Measurements from ENCODE around the gene CRYGC.
"Not testable (repeated sequence)": the region's sequence is repeated elsewhere in the genome, so short reads cannot be mapped to it uniquely, and the experiment has no call there.

CRYGC gene

DNA sequence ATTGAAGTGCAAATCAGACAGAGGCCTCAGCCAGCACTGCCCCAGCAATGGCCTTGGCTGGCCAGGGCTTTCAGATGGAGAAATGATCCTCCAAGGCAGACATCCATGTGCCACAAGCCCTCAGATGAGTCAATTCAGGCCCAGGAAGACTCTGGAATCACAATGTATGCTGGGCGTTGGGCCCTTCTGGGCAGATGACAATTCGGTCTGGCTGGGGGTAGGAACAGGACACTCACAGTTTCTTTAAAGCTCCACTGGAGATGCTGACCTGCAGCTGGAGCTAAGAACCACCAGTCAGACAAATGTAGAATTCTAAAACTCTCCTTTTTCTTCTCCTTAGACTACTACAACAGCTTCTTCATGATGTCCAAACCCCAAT, 7.1 kb upstream of the CRYGC start:
- DNase-seq (ENCODE audit: low read depth), result no peak

DNA sequence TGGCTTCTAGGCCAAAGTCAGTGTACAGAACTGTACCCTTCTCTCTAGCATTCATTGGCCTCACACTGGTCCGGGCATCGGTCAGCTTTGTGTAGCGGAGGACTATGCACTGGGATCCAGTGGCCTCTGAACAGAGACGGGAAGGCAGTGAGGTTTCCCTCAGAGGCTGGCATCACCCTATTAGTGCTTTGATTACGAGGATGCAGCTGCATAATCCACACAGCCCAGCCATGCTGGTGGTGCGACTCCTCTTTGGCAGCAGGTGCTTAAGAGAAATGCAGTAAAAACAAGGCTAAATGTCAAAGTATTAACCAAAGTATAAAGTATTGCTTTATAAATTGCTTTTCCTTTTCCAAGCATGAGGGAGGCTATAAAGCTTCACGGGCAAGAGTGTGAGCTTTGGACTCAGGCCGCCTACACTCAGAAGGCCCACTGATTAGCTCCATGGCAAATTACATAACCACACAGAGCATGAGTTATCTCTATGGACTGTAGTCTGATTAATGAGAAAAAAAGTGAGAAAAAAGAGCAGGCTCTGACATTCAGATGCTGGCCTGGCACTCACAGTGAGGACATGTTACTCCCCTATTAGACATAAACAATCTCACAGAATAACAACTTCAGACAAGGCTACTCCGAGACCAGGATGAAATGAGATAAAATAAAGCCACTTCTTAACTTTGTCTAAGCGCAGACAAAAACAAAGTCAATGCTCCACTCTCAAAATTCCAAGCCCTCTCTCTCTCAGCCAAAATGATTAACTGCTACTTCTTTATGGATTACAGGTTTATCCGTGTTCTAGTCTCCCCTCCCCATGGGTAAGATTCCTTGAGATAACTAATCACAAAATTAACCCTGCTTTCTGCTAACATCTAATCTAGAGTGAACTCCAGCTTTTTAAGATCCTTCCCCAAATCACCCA, 6.4 kb upstream of the CRYGC start:
- no peak for DNase-seq (ENCODE audit: low read depth)

DNA sequence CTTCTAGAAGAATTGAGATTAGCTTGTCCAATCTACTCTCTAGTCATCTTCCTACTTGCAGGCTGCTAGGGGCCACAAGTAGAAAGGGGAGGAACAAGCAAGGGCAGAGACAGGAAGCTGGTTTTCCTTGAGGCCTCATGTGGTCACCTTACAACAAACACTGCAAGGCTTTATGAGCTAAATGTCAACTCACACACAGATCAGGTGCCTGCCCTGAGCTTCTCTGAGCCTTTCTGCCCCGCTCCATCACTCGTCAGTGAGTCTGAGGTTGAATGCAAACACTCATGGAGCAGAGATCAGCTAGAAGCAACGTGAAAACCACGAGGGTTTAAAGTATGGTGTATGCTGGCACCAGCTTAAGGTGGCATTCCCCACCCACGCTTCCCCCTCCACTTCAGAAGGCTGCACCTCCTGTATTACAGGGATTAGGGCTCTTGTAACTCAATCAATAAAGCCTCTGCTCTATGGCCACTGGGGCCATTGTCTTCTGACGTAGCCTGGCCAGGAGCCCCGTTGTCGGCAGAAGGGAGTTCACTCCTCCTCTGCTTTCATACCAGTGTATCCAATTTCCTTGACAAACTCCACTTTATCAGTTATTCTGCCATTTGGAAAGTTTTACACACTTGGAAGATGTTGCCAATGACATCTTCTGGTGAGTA, 5.4 kb upstream of the CRYGC start:
- DNase-seq (ENCODE audit: low read depth), result no peak

DNA sequence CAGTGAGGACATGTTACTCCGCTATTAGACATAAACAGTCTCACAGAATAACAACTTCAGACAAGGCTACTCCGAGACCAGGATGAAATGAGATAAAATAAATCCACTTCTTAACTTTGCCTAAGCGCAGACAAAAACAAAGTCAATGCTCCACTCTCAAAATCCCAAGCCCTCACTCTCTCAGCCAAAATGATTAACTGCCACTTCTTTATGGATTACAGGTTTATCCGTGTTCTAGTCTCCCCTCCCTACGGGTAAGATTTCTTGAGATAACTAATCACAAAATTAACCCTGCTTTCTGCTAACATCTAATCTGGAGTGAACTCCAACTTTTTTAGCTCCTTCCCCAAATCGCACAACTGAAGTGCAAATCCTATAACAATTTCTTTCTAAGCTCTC, 1.1 kb upstream of the CRYGC start:
- no peak for DNase-seq (ENCODE audit: low read depth)

DNA sequence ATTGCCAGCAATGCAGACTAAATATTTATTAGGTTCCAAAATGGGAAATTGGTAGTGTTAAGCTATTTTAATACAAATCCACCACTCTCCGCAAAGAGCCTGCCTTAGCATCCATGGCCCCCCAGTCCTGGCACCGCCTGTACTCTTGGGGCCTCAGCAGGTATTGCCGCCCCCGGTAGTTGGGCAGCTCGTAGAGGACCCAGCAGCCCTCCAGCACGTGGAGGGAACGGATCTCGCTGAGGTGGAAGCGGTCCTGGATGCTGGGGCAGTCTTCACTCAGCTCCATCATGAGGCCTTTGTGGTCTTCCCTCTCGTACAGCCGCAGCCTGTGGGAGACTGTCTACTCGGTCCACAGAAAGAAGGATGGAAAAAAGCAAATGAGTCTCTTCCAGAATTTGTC, 1.5 kb downstream of the CRYGC start:
- DNase-seq (ENCODE audit: low read depth), result no peak

DNA sequence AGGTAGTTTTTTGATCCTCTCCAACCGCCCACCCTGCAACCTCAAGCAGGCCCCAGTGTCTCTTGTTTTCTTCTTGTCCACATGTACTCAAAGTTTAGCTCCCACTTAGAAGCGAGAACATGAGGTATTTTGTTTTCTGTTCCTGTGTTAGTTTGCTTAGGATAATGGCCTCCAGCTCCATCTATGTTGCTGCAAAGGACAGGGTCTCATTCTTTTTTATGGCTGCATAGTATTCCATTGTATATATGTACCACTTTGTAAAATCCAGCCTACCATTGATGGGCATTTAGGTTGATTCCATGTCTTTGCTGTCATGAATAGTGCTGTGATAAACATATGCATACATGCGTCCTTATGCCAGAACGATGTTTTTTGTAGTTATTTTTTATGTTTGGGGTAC, 2.5 kb downstream of the CRYGC start:
- no peak for DNase-seq (ENCODE audit: low read depth)

DNA sequence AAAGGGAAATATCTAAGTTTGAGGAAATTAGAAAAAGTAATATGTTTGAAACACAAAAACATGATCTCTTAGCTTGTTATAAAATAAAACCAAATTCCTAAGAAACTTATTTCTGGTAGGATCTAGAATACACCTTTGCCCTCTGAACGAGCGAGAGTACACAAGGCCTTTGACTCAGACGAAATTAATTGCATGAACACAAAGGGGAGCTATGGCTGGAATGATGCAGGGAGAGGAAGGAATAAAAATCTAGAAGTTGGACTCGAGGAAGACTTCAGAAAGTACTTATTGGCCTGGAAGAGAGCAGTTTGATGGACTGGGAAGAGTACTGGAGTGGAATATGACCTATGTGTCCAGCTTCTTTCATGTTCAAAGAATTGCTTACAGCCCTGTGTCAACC, 4.4 kb downstream of the CRYGC start:
- DNase-seq (ENCODE audit: low read depth), result no peak

DNA sequence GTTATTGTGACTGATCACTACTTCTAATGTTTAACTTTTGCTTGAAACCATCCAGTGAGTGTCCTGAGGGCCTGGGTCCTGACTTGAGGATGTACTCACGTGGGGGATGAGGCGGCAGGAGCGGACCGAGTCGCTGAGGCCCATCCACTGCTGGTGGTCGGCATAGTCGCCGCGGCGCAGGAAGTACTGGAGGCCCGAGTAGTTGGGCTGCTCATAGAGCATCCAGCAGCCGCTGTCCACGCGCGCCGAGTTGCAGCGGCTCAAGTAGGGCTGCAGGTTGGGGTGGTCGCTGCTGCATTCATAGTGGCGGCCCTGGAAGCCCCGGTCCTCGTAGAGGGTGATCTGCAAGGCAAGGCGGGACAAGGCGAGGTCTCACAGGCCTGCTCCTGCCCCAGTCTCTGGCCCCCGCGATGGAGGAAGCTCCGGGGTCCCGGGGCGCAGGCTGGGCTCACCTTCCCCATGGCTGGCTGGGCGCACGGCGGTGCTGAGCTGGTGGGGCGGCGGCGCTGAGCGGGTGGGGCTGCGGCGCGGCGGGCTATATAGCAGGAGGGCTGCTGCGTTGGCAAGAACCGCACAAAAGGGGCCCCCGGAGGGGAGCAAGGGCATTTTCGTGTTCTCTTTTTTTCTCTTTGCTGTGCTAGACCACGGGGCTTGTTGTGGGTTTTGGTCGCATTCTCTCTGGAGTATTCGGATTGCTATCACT, 5.5 kb downstream of the CRYGC start, which contains the start of gene CRYGD:
Gene CRYGD, minus strand, starts transcription at position 512 of the 703 bp plus-strand sequence. Its CDS starts 51 bp downstream, at position 461.
- DNase-seq (ENCODE audit: low read depth), result not testable (repeated sequence)

DNA sequence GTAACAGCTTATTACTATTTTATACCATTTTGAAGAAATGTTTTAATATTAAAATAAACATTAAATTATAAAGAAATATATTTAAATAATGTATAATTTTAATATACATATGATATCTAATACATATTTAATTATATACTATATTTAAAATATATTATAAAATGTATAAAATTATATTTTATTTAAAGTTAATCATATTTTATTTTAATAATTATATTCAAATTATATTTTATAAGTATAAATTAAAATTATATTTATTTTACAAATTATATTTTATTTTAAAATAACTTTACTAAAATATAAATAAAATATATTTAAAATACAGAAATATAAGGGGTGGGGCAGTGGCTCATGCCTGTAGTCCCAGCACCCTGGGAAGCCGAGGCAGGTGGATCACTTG, 7.4 kb downstream of the CRYGC start:
- DNase-seq (ENCODE audit: low read depth), result no peak

DNA sequence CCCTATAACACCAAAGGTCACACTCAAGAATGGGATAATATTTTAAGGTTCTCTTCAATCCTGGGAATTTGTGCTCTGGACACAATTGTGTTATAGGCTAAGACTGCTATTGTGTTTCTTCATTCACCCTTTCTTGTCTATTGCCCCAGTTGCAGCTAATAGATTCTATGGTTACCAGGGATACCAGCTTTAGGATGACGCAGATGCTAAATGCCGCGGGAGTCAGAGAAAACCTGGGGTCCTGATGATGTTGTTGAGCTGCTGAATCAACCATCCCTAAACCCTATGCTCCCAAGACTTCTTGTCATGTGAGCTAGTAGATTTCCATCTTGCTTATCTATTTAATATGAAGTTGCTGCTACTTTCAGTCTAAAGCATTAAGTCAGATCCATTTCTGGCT, 10.7 kb downstream of the CRYGC start:
- DNase-seq (ENCODE audit: low read depth), result no peak

DNA sequence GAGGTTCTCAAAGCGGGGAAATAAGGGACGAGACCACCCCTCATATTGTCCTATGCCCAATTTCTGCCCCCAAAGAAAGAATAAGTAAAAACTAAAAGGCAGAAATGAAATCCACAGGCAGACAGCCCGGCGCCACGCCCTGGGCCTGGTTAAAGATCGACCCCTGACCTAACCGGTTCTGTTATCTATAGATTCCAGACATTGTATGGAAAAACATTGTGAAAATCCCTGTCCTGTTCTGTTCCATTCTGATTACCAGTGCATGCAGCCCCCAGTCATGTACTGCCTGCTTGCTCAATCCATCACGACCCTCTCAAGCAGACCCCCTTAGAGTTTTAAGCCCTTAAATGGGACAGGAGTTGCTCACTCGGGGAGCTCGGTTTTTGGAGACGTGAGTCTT, 12.2 kb downstream of the CRYGC start:
- DNase-seq (ENCODE audit: low read depth), result not testable (repeated sequence)

DNA sequence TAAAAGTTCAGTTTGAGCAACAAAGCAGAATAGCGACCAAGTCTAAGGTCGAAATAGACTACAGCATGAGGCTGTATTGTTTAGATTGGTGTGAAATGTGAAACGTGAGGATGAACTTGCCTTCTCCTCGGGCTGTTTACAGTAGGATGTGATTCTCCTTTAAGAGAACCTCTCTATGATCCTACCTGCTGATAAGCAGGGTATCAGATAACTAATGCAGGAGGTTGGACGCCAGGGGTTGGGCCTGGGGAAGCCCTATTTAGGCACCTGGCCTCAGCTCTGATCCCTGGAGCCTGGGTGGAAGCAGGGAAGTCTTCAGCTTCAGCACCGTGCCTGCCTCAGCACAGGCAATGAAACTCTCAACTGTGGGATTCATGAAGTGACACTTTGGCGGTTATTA, 16.7 kb downstream of the CRYGC start:
- DNase-seq (ENCODE audit: low read depth), result no peak

DNA sequence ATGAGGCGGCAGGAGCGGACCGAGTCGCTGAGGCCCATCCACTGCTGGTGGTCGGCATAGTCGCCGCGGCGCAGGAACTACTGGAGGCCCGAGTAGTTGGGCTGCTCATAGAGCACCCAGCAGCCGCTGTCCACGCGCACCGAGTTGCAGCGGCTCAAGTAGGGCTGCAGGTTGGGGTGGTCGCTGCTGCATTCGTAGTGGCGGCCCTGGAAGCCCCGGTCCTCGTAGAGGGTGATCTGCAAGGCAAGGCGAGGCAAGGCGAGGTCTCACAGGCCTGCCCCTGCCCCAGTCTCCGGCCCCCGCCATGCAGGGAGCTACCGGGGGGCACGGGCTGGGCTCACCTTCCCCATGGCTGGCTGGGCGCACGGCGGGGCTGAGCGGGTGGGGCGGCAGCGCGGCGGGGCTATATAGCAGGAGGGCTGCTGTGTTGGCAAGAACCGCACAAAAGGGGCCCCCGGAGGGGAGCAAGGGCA, 17.3 kb downstream of the CRYGC start:
- not testable (repeated sequence) for DNase-seq (ENCODE audit: low read depth)

DNA sequence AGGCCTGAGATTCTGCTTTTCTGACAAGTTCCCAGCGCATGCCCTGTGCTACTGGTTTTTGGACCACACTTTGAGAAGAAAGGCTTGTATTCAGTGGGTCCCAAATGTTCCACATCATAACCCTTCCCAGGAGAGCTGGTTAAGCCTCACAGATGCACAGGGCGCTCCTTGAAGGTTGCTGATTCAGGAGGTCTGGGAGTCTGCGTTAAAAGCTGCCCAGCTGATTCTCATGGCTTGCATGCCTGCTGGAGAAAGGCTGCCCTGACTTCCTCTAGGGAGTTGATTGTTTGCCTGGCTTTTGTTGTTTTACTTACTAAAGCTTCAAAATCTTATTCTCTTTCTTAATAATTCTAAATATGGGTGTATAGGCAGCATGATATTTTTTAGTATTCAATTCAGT, 26.0 kb downstream of the CRYGC start:
- DNase-seq (ENCODE audit: low read depth), result no peak

DNA sequence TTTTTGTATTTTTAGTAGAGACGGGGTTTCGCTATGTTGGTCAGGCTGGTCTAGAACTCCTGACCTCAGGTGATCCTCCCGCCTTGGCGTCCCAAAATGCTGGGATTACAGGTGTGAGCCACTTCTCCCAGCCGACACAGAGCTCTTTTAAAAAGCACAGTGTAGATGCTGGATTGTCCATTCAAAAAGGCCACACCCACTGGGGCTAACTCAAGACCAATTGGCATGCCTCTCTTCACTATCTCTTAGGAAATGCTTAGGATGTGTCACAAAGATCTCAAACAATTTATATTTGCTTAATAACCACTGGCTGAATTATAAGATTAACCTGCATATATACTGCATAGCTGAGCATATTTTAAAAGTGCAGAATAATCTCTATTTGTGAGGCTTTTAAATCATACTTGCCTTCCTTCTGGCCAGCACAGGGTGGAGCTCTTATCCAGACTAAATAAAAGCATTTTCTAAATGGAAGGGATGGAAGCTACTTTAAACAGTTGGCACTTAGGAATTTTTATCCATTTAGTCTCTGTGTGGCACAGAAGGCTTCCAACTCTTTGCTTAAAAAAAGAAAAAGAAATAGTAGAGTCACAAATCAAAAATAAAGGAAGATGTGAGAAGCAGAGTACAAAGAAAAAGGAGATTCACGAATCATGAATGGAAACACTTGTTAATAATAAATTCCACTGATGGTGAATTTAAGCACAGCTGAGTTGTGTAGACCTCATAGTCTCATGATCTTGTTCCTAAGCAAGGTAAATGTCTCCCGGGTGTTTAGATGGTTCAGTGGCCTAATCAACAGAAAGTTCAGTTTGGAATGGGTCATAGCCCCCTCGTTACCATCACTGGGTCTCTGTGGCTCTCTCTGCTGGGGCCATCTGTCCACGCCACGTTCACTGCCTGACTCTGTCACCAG, 27.7 kb downstream of the CRYGC start:
- DNase-seq (ENCODE audit: low read depth), result no peak

DNA sequence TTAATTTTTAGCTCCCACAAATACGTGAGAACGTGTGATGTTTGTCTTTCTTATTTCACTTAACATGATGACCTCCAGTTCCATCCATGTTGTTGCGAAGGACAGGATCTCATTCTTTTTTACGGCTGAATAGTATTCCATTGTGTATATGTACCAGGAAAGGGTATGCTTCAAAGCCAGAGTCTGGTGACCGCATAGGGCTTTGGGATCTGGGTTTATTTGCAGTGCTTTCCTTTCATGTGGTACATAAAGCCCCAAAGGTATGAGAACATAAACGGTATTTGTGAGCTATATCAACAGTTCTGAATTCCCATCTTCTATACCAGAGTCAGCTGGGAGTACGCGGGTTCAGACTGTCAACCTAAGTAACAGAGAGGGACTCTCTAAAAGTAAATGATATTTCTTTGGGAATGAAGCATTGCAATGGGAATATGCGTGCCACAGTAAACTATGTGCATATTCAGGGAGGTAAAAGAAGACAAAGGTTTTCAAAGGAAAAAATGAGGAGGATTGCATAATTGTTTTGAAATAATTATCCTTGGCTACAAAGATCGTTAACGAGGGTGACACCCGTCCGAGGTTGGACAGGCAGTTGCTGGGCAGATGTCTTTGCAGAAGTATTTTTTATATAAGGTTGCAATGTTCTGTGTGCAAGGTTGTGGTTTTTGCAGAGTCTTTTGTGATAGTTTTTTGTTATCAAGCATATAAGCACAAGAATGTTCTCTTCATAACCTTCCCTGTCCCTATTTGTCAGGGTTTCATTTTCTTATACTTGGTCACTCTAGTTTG, 29.8 kb downstream of the CRYGC start:
- DNase-seq (ENCODE audit: low read depth), result no peak

DNA sequence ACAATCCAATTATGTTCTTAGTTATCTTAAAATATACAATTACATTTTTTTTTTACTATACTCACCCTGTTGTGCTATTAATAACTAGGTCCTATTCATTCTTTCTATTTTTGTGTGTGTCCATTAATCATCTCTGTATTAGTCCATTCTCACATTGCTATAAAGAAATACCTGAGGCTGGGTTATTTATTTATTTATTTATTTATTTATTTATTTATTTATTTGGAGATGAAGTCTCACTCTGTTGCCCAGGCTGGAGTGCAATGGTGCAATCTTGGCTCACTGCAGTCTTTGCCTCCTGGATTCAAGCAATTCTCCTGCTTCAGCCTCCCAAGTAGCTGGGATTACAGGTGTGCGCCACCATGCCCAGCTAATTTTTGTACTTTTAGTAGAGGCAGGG, 30.9 kb downstream of the CRYGC start:
- DNase-seq (ENCODE audit: low read depth), result not testable (repeated sequence)

DNA sequence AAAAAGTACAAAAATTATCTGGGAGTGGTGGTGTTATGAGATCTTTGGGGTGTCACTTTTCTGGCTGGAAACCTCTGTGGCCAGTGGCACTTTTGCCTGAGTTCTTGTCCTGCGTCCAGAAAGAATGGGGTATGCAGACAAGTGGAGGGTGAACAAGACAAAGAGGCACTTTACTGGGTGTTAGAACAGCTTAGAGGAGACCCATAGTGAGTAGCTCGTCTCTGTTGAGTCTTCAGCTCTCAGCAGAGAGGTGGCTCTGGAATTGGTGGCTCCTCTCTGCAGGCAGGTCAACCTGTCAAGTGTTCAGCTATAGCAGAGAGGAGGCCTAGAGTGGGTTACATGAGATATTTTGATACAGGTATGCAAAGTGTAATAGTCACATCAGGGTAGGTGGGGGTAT, 31.4 kb downstream of the CRYGC start:
- DNase-seq (ENCODE audit: low read depth), result no peak

DNA sequence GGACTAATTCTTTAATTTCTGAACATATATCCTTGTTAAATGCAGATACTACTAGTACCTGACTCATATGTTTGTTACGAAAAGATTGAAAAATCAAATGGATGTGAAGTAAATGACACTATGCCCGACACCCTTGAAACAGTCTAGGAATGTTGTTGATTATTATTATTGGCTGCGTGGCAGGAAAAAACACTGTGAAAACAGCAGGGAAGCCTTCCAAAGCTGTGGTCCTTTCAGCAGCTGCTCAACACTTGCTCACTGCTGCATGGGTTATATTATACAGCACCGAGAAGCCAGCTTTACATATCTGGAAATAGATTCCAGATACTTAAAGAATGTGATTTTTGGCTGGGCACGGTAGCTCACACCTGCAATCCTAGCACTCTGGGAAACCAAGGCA, 31.8 kb downstream of the CRYGC start:
- no peak for DNase-seq (ENCODE audit: low read depth)

DNA sequence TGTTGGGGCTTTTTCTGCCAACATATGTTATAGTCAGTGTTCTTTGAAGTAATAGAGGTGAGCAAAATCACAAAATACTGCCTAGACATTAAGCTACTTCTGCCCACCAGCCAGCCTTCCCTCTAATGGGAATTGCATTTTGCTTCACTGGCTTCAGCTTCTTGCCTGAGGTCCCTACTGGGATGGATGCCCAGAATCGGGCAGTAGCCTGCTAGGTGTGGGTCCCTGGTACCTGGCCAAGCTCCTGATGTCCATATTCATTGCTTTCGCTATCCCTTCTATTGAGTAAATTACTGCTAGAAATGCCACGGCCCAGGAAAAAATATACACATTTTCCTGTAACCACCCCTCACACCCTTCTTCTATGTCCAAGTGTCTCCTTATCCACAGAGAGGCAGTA, 32.3 kb downstream of the CRYGC start:
- DNase-seq (ENCODE audit: low read depth), result no peak

DNA sequence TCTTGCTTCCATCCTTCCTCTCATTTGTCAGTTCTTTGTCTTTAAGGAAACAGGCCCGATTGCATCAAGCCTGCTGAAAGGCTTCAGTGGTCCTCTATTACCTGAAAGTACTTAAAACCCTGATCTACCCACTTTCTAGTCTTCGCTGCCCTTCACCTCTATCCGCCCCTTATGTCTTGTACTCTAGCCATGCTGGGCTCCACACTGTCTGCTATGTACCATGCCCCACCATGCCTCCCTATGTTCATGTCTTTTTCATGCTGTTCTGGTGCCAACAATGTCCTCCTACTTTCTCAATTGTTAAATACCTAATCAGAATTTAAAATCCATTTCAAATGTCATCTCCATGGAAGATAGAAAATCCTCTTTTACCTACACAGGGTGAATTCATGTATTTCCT, 33.5 kb downstream of the CRYGC start:
- no peak for DNase-seq (ENCODE audit: low read depth)

Measured in non-pigmented ciliary epithelial cell (primary cell).